Kidney (tissue), 14 donors: ENCODE data around the gene RIN1. TPM values are rescaled to one million over a fixed set of nuclear protein-coding genes. Genes with fewer than 3 reads are reported as not detected.

Experiments used
- DNase-seq, 5 donors: peaks; one replicate each; pipeline ENCODE4 v3.0.0-alpha.2; 2013 to 2020
- FAIRE-seq: peaks from 2 replicates; lab custom pipeline; 2012; peaks lifted over from hg19 to GRCh38; lab: Jason Lieb, UNC
- H3K27ac ChIP-seq, 2 donors: one replicate each; pipeline ENCODE4 v1.7.0; 2013; ENCODE audit warnings: low read depth in 2 of 2, low read length in 2 of 2, inconsistent platforms in 1 of 2
- H3K27me3 ChIP-seq: one replicate; pipeline ENCODE4 v1.7.1; 2013; ENCODE audit warnings: low read length, inconsistent platforms; ENCODE audit not compliant: control insufficient read depth, insufficient read depth
- H3K36me3 ChIP-seq, 3 donors: one replicate each; pipeline versions ENCODE4 v1.7.0 to v1.7.1; 2013; ENCODE audit warnings: low read length in 3 of 3, control low read depth in 1 of 3, inconsistent platforms in 1 of 3; ENCODE audit not compliant: insufficient read depth in 3 of 3, control insufficient read depth in 2 of 3
- H3K4me1 ChIP-seq, 3 donors: one replicate each; pipeline versions ENCODE4 v1.7.0 to v1.7.1; 2013; ENCODE audit warnings: low read length in 3 of 3, inconsistent platforms in 1 of 3, low read depth in 1 of 3; ENCODE audit not compliant: control insufficient read depth in 2 of 3, insufficient read depth in 2 of 3
- H3K4me3 ChIP-seq, 3 donors: one replicate each; pipeline versions ENCODE4 v1.7.0 to v1.8.1; 2013; ENCODE audit warnings: low read length in 3 of 3, control low read depth in 1 of 3, inconsistent platforms in 1 of 3
- H3K9ac ChIP-seq, 3 donors: one replicate each; pipeline versions ENCODE4 v1.7.0 to v1.7.1; 2013; ENCODE audit warnings: low read length in 3 of 3, control low read depth in 1 of 3, inconsistent platforms in 1 of 3
- H3K9me3 ChIP-seq, 3 donors: one replicate each; pipeline versions ENCODE4 v1.7.0 to v1.7.1; 2013; ENCODE audit warnings: low read length in 3 of 3, control low read depth in 1 of 3, inconsistent platforms in 1 of 3; ENCODE audit not compliant: control insufficient read depth in 2 of 3, insufficient read depth in 1 of 3
- CTCF ChIP-seq: IDR thresholded peaks from 3 replicates; pipeline ENCODE4 v1.5.1; 2012; ENCODE audit warnings: mild to moderate bottlenecking, moderate library complexity, borderline replicate concordance; ENCODE audit not compliant: insufficient read depth; ENCODE audit errors: extremely low read depth
- intact Hi-C: fragments of 100-400 bp; cut with DNase I; formaldehyde crosslinking; loops from one replicate; pipeline ENCODE4 v1.11.1; 2022
- polyA plus RNA-seq: library from polyadenylated mRNA; stranded (reverse); fragments of 350-450 nt; fragmentation: Illumina TruSeq; extraction: RNeasy Lipid Tissue Mini Kit (QIAGEN cat#74804); gene quantifications from one replicate; pipeline ENCODE4 v1.2.3, GENCODE V29; 2014; ENCODE audit warnings: low read depth, low replicate concordance; ENCODE audit not compliant: insufficient read depth
- total RNA-seq: library from RNA; stranded (reverse); fragmentation: NEBNext Ultra II Directional; extraction: Animal tissue kit (Norgen Biotek cat#: 25700); gene quantifications from one replicate; pipeline ENCODE4 v1.2.1, GENCODE V29; 2021
- donor health status: control.
- donor health status: control.
- donor health status: control.
- donor health status: control.
- donor health status: control.
- donor health status: DM: yes; HTN: yes; CAD: no.
- donor health status: Normal renal cell carcinoma (clear cell type).

Gene RIN1
- total and polyA plus RNA-seq, 2 donors from 2014 or later, result 2.3 to 9.2 TPM

GRCh38 chr11:66344550-66345315, 8.5 kb upstream of the RIN1 start, which contains the start of gene BRMS1:
TSS of gene BRMS1 (minus strand) at chr11:66345104. CDS start at chr11:66342234, 2,870 bp downstream.
- DNase-seq (peak; percentile 97 to 100 (median 98)), FAIRE-seq (no peak)
- peak within 1 kb of the TSS; percentile 32 to 35 for H3K27ac ChIP-seq
- no peaks in the 10 kb centered on the region for H3K27me3 ChIP-seq
- peak within 1 kb of the TSS; percentile 61 to 86 (median 74) for H3K9ac ChIP-seq
- intact Hi-C loops, result no loop called here
- peaks cover 0 to 19% (median 17%) of the 10 kb centered on the region in 3 donors for H3K36me3 ChIP-seq
- H3K4me3 ChIP-seq, result peak within 1 kb of the TSS; percentile 85 to 97 (median 92)
- no peak for TF ChIP-seq CTCF
- H3K4me1 ChIP-seq, result peaks cover 0 to 27% (median 22%) of the 10 kb centered on the region in 3 donors
- no peaks in the 10 kb centered on the region for H3K9me3 ChIP-seq

- H3K9ac ChIP-seq, result no peak overlapping the region
- DNase-seq (peak in 1 of 5 donors; percentile 20), FAIRE-seq (no peak)
- intact Hi-C loops, result no loop called here
- H3K4me1 ChIP-seq, result peaks cover 0 to 27% (median 22%) of the 10 kb centered on the region in 3 donors
- no peaks in the 10 kb centered on the region for H3K9me3 ChIP-seq
- H3K36me3 ChIP-seq, result peaks cover 0 to 22% (median 20%) of the 10 kb centered on the region in 3 donors
- no peak overlapping the region for H3K4me3 ChIP-seq
- no peak for TF ChIP-seq CTCF
- no peaks in the 10 kb centered on the region for H3K27me3 ChIP-seq
- H3K27ac ChIP-seq, result no peak overlapping the region
Measured at GRCh38 chr11:66343176-66343575, 6.9 kb upstream of the RIN1 start.

GRCh38 chr11:66341502-66342126, 5.4 kb upstream of the RIN1 start:
- H3K4me3 ChIP-seq, result no peak overlapping the region
- no peak overlapping the region for H3K9ac ChIP-seq
- intact Hi-C loops, result no loop called here
- H3K4me1 ChIP-seq, result peaks cover 2 to 24% (median 21%) of the 10 kb centered on the region in 3 donors
- H3K36me3 ChIP-seq, result peaks cover 0 to 22% (median 20%) of the 10 kb centered on the region in 3 donors
- no peak for TF ChIP-seq CTCF
- no peak overlapping the region for H3K27ac ChIP-seq
- H3K27me3 ChIP-seq, result no peaks in the 10 kb centered on the region
- H3K9me3 ChIP-seq, result no peaks in the 10 kb centered on the region
- no peak for FAIRE-seq
- peak in 1 of 5 donors; percentile 51 for DNase-seq
